T-helper 1 cell (primary cell): ENCODE data around the gene TCEAL7.
A peak's percentile ranks its signal among the peaks of the same experiment; 100 is the strongest.

Experiments
- DNase-seq, 5 donors: peaks; one replicate each; pipeline ENCODE4 v3.0.0-alpha.2; 2012 to 2020

The TCEAL7 gene

GRCh38 chrX:103369479-103369878 is 39.4 kb downstream of the TCEAL7 start:
- no peak for DNase-seq

GRCh38 chrX:103372886-103373285 is 42.8 kb downstream of the TCEAL7 start:
- DNase-seq = no peak

GRCh38 chrX:103373581-103373980 is 43.5 kb downstream of the TCEAL7 start:
- DNase-seq = no peak

GRCh38 chrX:103376118-103376978 is 46.3 kb downstream of the TCEAL7 start, which contains the start of gene BEX3:
BEX3 (plus strand) TSS chrX:103376538; CDS start chrX:103377522, 984 bp downstream.
- peak in 4 of 5 donors; percentile 11 to 33 (median 16) for DNase-seq

GRCh38 chrX:103376979-103377324 is 46.9 kb downstream of the TCEAL7 start:
- no peak for DNase-seq

- no peak for DNase-seq
These were observed 49.0 kb downstream of the TCEAL7 start for GRCh38 chrX:103378990-103379389.
